Panc1 (cell line): ENCODE measurements around the gene FNIP2. TPM values are rescaled to one million over a fixed set of nuclear protein-coding genes. Genes with fewer than 3 reads are reported as not detected.
"Not testable (repeated sequence)": the region's sequence is repeated elsewhere in the genome, so short reads cannot be mapped to it uniquely, and the experiment has no call there.

Source experiments
- ATAC-seq: fragments of 200-7000 bp; cut with Tn5 transposase; 2 replicates; pipeline ENCODE4 v1.9.1; 2020; ENCODE audit warnings: mild to moderate bottlenecking, moderate library complexity
- BruUV-seq: library from RNA; stranded (reverse); fragments of 400-500 nt; replicated peaks from 2 replicates; lab custom pipeline; 2021; lab: Mats Ljungman, UMichigan
- CTCF ChIA-PET: fragments of 300-600 bp; sonication (Branson Sonifier 250); formaldehyde crosslinking; loops from one replicate; lab custom pipeline; 2022; ENCODE audit warnings: antibody characterized with exemption; lab: Charles Lee
- POLR2A ChIA-PET: fragments of 300-600 bp; sonication (Branson Sonifier 250); formaldehyde crosslinking; loops from one replicate; lab custom pipeline; 2022; ENCODE audit warnings: antibody characterized with exemption; lab: Charles Lee
- DNase-seq: peaks from one replicate; pipeline ENCODE4 v3.0.0-alpha.2; 2010; ENCODE audit warnings: low read depth, low spot score
- H3K27ac ChIP-seq: 2 replicates; pipeline ENCODE4 v1.5.1; 2011; ENCODE audit warnings: mild to moderate bottlenecking, low read length, inconsistent platforms
- H3K27me3 ChIP-seq: fragments of 200-500 bp; sonication (Bioruptor generic); 2 replicates; pipeline ENCODE4 v1.6.0; 2014; ENCODE audit warnings: low read length, inconsistent platforms; ENCODE audit not compliant: control insufficient read depth, insufficient read depth
- H3K36me3 ChIP-seq: fragments of 200-500 bp; sonication (Bioruptor generic); 2 replicates; pipeline ENCODE4 v1.5.1; 2014; ENCODE audit warnings: inconsistent platforms, mild to moderate bottlenecking, low read length, moderate library complexity; ENCODE audit not compliant: control insufficient read depth, insufficient read depth
- H3K4me1 ChIP-seq: 2 replicates; pipeline ENCODE4 v1.5.1; 2011; ENCODE audit warnings: inconsistent platforms, mild to moderate bottlenecking, low read length, moderate library complexity; ENCODE audit not compliant: control insufficient read depth, insufficient read depth
- H3K4me3 ChIP-seq, 2 experiments: 2 replicates each; pipeline ENCODE4 v1.5.1; 2011 to 2012; ENCODE audit warnings: low read depth in 2 of 2, low read length in 2 of 2, mild to moderate bottlenecking in 2 of 2, inconsistent platforms in 1 of 2, moderate library complexity in 1 of 2
- H3K9me3 ChIP-seq: fragments of 200-500 bp; sonication (Bioruptor generic); 2 replicates; pipeline ENCODE4 v1.5.1; 2014; ENCODE audit warnings: low read depth, mild to moderate bottlenecking, inconsistent platforms, low read length, moderate library complexity; ENCODE audit not compliant: control insufficient read depth, insufficient read depth
- CTCF ChIP-seq: fragments of 450-650 bp; IDR thresholded peaks from 2 replicates; pipeline ENCODE4 v1.5.1; 2017; ENCODE audit warnings: mild to moderate bottlenecking
- POLR2AphosphoS5 ChIP-seq: IDR thresholded peaks from 2 replicates; pipeline ENCODE4 v1.6.1; 2012; ENCODE audit warnings: mild to moderate bottlenecking, low read depth, low read length, moderate library complexity
- REST ChIP-seq, 2 experiments: IDR thresholded peaks; 2 replicates each; pipeline ENCODE4 v1.6.1; 2011 to 2012; ENCODE audit warnings: low read depth in 2 of 2, control low read depth in 1 of 2, low read length in 1 of 2, mild to moderate bottlenecking in 1 of 2, moderate library complexity in 1 of 2; ENCODE audit not compliant: insufficient read depth in 1 of 2
- SIN3A ChIP-seq: IDR thresholded peaks from 2 replicates; pipeline ENCODE4 v1.6.1; 2012; ENCODE audit warnings: low read depth, mild to moderate bottlenecking, low read length, moderate library complexity, borderline replicate concordance; ENCODE audit not compliant: insufficient read depth
- TCF7L2 ChIP-seq: IDR thresholded peaks from 2 replicates; pipeline ENCODE4 v1.6.1; 2011; ENCODE audit warnings: mild to moderate bottlenecking, low read depth, low read length, inconsistent platforms
- in situ Hi-C: cut with HindIII; loops from 2 replicates; pipeline ENCODE4 v1.10.0; 2016; ENCODE audit warnings: low sequenced_read_pairs, low pct_unique_long_range_greater_than_20kb
- intact Hi-C: fragments of 100-400 bp; cut with micrococcal nuclease; formaldehyde crosslinking; loops from one replicate; pipeline ENCODE4 v1.10.0; 2022; ENCODE audit not compliant: unreplicated experiment
- total RNA-seq: library from RNA; stranded (reverse); gene quantifications from one replicate; pipeline ENCODE4 v1.2.1, GENCODE V29; 2021; ENCODE audit not compliant: unreplicated experiment

FNIP2 gene
- total RNA-seq, 1 experiment from 2014 or later = 17.7 TPM

GRCh38 chr4:158877069-158877468 is 108.2 kb downstream of the FNIP2 start:
- CTCF ChIA-PET = no interaction called here
- no peak for TF ChIP-seq TCF7L2
- TF ChIP-seq POLR2AphosphoS5 = no peak
- no peak for TF ChIP-seq REST (IDR thresholded peaks at IDR 0.05; ENCODE audit: insufficient read depth in 1 of 2, low read depth in 2 of 2, low read length in 1 of 2)
- no peak for TF ChIP-seq CTCF
- no peak for TF ChIP-seq SIN3A
- ATAC-seq (no peak), DNase-seq (no peak)
- H3K9me3 ChIP-seq = no peaks in the 10 kb centered on the region
- no peaks in the 10 kb centered on the region for H3K36me3 ChIP-seq
- H3K27me3 ChIP-seq = no peaks in the 10 kb centered on the region
- H3K4me1 ChIP-seq = no peaks in the 10 kb centered on the region; the same call in none of the 2 replicates
- no TSS peak for BruUV-seq
- POLR2A ChIA-PET = no interaction called here
- no peak overlapping the region for H3K4me3 ChIP-seq
- in situ Hi-C loops (no loop called here), intact Hi-C loops (loop anchor here (10.0 kb wide), 1 partner anchor 228 kb away; the partner anchor contains the start of gene RAPGEF2)
- no peak overlapping the region for H3K27ac ChIP-seq

- DNase-seq, H3K9me3 ChIP-seq, in situ Hi-C loops, POLR2A ChIA-PET, H3K27me3 ChIP-seq, ATAC-seq, intact Hi-C loops, H3K27ac ChIP-seq, CTCF ChIA-PET, BruUV-seq, H3K4me1 ChIP-seq, H3K4me3 ChIP-seq, H3K36me3 ChIP-seq: not testable (repeated sequence)
Observed at GRCh38 chr4:158882142-158882541, 113.3 kb downstream of the FNIP2 start.

GRCh38 chr4:158884280-158884679 is 115.5 kb downstream of the FNIP2 start:
- no peaks in the 10 kb centered on the region for H3K36me3 ChIP-seq
- ATAC-seq = no peak
- H3K4me1 ChIP-seq = no peaks in the 10 kb centered on the region
- TF ChIP-seq SIN3A (no peak), POLR2AphosphoS5 (no peak), TCF7L2 (no peak), CTCF (no peak), REST (IDR thresholded peaks at IDR 0.05; ENCODE audit: insufficient read depth in 1 of 2, low read depth in 2 of 2, low read length in 1 of 2) (no peak)
- POLR2A ChIA-PET = no interaction called here
- BruUV-seq = no TSS peak
- no peak overlapping the region for H3K27ac ChIP-seq
- no peak for DNase-seq
- no peaks in the 10 kb centered on the region for H3K9me3 ChIP-seq
- intact Hi-C loops (no loop called here), in situ Hi-C loops (no loop called here)
- CTCF ChIA-PET = no interaction called here
- H3K4me3 ChIP-seq = no peak overlapping the region
- no peaks in the 10 kb centered on the region for H3K27me3 ChIP-seq
